ENCODE data around the gene MIAT.

MIAT gene

DNA sequence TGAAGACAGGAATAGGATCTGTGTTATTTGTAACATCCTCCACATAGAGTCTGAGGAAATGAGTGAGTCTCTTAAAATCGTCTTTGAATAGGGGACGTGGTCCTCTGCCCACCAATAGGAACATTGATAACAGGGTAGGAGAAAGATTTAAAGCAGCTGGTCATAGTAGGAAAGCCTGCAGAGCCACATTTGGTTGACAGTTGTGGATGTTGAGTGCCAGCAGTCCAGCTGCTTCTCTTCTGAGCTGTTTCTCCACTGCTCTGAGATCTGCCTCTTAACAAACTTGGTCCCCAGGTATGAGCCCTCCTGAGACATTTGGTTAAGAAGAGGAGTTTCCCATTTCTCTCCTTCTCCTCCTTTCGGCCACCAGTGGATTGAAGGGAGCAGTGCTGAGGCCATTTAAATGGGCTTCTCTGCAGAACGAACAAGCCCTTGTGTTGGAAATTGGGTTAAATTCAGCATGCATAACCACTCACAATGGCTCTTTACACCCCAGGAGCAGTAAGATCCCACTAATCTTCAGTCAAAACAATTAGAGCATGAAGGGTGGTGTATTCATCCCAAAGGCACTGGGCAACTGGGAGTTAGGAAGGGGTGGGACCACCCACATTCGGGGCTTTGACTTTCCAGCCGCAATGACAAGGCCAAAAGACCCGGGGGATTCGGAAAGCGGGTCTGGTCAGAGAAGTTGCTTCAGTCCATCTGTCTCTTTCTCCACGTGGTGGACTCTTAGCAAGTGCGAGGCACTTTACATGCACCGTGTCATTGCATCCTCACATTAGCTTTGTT lies 32.3 kb downstream of the MIAT start:
- no peak overlapping the region for H3K27ac ChIP-seq (replicated peaks; ENCODE audit: low read length)
- H2BK12ac ChIP-seq (ENCODE audit: low read length), result no peak overlapping the region
- H3K4me3 ChIP-seq (ENCODE audit: low read length in 2 of 2), result no peak overlapping the region
- no peak overlapping the region for H3K4ac ChIP-seq (ENCODE audit: low read length)
- no peak overlapping the region for H3K4me2 ChIP-seq (ENCODE audit: insufficient read depth, low read length, poor library complexity, severe bottlenecking)
- peaks cover 0 to 13% (median 0%) of the 10 kb centered on the region in 3 experiments for H3K27me3 ChIP-seq (ENCODE audit: control insufficient read depth in 3 of 3, insufficient read depth in 3 of 3, low read depth in 1 of 3, low read length in 3 of 3)
- H3K9me3 ChIP-seq (replicated peaks in 1 of 2; ENCODE audit: control insufficient read depth in 2 of 2, insufficient read depth in 1 of 2, low read depth in 1 of 2, low read length in 2 of 2), result peaks cover 1 to 2% of the 10 kb centered on the region in 2 donors
- H3K36me3 ChIP-seq (replicated peaks in 1 of 2; ENCODE audit: control insufficient read depth in 2 of 2, insufficient read depth in 2 of 2, low read length in 2 of 2), result no peaks in the 10 kb centered on the region
- WGBS, 2 donors (ENCODE audit: extremely low coverage in 2 of 2, insufficient read length in 2 of 2, insufficient replicate concordance in 1 of 2), result no CpG with 5 or more reads among the region's 12 CpGs
- H2BK120ac ChIP-seq (ENCODE audit: low read depth, low read length), result no peak overlapping the region
- no peak overlapping the region for H3K9ac ChIP-seq (ENCODE audit: low read depth, low read length, poor library complexity)
- no peak overlapping the region for H3K14ac ChIP-seq (ENCODE audit: low read length)
- peak overlapping the region; percentile 2 for H2AFZ ChIP-seq (ENCODE audit: low read length)
- no peak overlapping the region for H2BK5ac ChIP-seq (ENCODE audit: low read length)
- H4K8ac ChIP-seq (ENCODE audit: low read depth, low read length), result no peak overlapping the region
- peaks cover 4 to 6% of the 10 kb centered on the region in 2 donors for H3K4me1 ChIP-seq (ENCODE audit: control insufficient read depth in 2 of 2, insufficient read depth in 1 of 2, low read depth in 1 of 2, low read length in 2 of 2)
- no peaks in the 10 kb centered on the region for H3K79me1 ChIP-seq (ENCODE audit: low read depth, low read length)
- peak; percentile 48 for DNase-seq (ENCODE audit: low spot score)
- no peak overlapping the region for H3K18ac ChIP-seq (ENCODE audit: low read length)
- H2AK5ac ChIP-seq (ENCODE audit: low read depth, low read length), result no peak overlapping the region
- no peak overlapping the region for H2BK15ac ChIP-seq (ENCODE audit: low read length)
- H3K23ac ChIP-seq (ENCODE audit: low read depth, low read length, poor library complexity), result no peak overlapping the region
- H4K91ac ChIP-seq (ENCODE audit: low read depth, low read length, poor library complexity), result no peak overlapping the region

DNA sequence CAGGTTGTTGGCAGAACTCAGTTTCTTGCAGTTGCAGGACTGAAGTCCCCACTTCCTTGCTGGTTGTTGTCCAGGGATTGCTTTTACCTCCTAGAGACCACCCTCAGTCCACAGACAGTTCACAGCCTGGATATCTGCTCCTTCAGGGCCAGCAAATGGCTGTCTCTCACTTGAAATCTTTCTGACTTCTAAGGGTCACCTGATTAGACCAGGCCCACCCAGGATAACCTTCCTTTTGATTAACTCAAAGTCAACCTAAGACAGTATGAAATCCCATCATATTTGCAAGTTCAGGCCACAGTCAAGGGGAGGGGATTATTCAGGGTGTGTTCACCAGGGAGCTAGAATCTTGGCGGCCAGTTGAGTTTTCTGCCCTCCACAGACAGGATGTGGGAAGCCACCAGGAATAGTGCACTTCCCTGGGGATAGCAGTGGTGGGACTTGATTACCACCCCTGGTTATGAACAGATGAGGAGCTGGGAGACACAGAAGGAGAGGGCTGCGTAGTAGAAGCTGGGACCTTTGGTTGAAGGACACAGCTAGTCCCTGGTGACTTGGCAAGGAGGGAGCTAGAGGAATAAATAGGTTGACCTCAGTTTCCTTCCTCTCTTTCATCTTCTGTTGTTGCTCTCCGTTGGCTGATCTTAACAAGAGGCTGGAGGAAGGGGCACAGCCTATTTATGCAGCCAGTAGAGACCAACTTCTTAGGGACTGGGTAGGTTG lies 33.4 kb downstream of the MIAT start:
- Histone ChIP-seq H3K14ac (ENCODE audit: low read length) (no peak overlapping the region), H2BK5ac (ENCODE audit: low read length) (no peak overlapping the region), H3K9me3 (replicated peaks in 1 of 2; ENCODE audit: control insufficient read depth in 2 of 2, insufficient read depth in 1 of 2, low read depth in 1 of 2, low read length in 2 of 2) (peaks cover 2 to 4% of the 10 kb centered on the region in 2 donors), H2AFZ (ENCODE audit: low read length) (no peak overlapping the region), H2BK120ac (ENCODE audit: low read depth, low read length) (no peak overlapping the region), H3K36me3 (replicated peaks in 1 of 2; ENCODE audit: control insufficient read depth in 2 of 2, insufficient read depth in 2 of 2, low read length in 2 of 2) (no peaks in the 10 kb centered on the region), H4K8ac (ENCODE audit: low read depth, low read length) (no peak overlapping the region), H3K27ac (replicated peaks; ENCODE audit: low read length) (no peak overlapping the region), H2BK15ac (ENCODE audit: low read length) (no peak overlapping the region), H3K4me1 (ENCODE audit: control insufficient read depth in 2 of 2, insufficient read depth in 1 of 2, low read depth in 1 of 2, low read length in 2 of 2) (peaks cover 4 to 6% of the 10 kb centered on the region in 2 donors), H2BK12ac (ENCODE audit: low read length) (no peak overlapping the region), H3K4me3 (ENCODE audit: low read length in 2 of 2) (no peak overlapping the region), H3K18ac (ENCODE audit: low read length) (no peak overlapping the region), H3K27me3 (ENCODE audit: control insufficient read depth in 3 of 3, insufficient read depth in 3 of 3, low read depth in 1 of 3, low read length in 3 of 3) (peaks cover 0 to 13% (median 0%) of the 10 kb centered on the region in 3 experiments), H4K91ac (ENCODE audit: low read depth, low read length, poor library complexity) (no peak overlapping the region), H3K23ac (ENCODE audit: low read depth, low read length, poor library complexity) (no peak overlapping the region), H3K4ac (ENCODE audit: low read length) (no peak overlapping the region), H3K9ac (ENCODE audit: low read depth, low read length, poor library complexity) (no peak overlapping the region), H3K79me1 (ENCODE audit: low read depth, low read length) (no peaks in the 10 kb centered on the region), H3K4me2 (ENCODE audit: insufficient read depth, low read length, poor library complexity, severe bottlenecking) (no peak overlapping the region), H2AK5ac (ENCODE audit: low read depth, low read length) (no peak overlapping the region)
- no CpG with 5 or more reads among the region's 3 CpGs for WGBS, 2 donors (ENCODE audit: extremely low coverage in 2 of 2, insufficient read length in 2 of 2, insufficient replicate concordance in 1 of 2)
- no peak for DNase-seq (ENCODE audit: low spot score)

DNA sequence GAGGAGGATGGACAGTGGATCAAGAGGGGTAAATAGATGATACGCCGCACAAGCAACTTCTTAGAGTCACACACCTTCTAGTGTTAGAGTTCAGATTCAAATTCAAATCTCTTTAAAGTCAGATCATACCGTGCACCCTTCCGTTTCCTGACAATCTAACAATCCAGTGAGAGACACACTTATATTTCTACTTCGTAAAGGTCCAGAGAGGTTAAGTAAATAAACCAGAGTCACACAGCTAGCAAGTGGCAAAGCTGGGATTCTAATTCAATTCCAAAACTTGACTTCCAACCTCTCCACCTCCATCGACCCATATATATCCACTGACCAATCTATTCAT lies 34.0 kb downstream of the MIAT start:
- no peak overlapping the region for H4K91ac ChIP-seq (ENCODE audit: low read depth, low read length, poor library complexity)
- no peak overlapping the region for H3K14ac ChIP-seq (ENCODE audit: low read length)
- H3K18ac ChIP-seq (ENCODE audit: low read length), result no peak overlapping the region
- H2BK5ac ChIP-seq (ENCODE audit: low read length), result no peak overlapping the region
- H3K79me1 ChIP-seq (ENCODE audit: low read depth, low read length), result no peaks in the 10 kb centered on the region
- H3K23ac ChIP-seq (ENCODE audit: low read depth, low read length, poor library complexity), result no peak overlapping the region
- H2BK15ac ChIP-seq (ENCODE audit: low read length), result no peak overlapping the region
- H3K9me3 ChIP-seq (replicated peaks in 1 of 2; ENCODE audit: control insufficient read depth in 2 of 2, insufficient read depth in 1 of 2, low read depth in 1 of 2, low read length in 2 of 2), result peaks cover 2 to 4% of the 10 kb centered on the region in 2 donors
- no CpG with 5 or more reads among the region's 6 CpGs for WGBS, 2 donors (ENCODE audit: extremely low coverage in 2 of 2, insufficient read length in 2 of 2, insufficient replicate concordance in 1 of 2)
- no peaks in the 10 kb centered on the region for H3K36me3 ChIP-seq (replicated peaks in 1 of 2; ENCODE audit: control insufficient read depth in 2 of 2, insufficient read depth in 2 of 2, low read length in 2 of 2)
- no peak overlapping the region for H2AK5ac ChIP-seq (ENCODE audit: low read depth, low read length)
- H4K8ac ChIP-seq (ENCODE audit: low read depth, low read length), result no peak overlapping the region
- H3K4me1 ChIP-seq (ENCODE audit: control insufficient read depth in 2 of 2, insufficient read depth in 1 of 2, low read depth in 1 of 2, low read length in 2 of 2), result peaks cover 4 to 6% of the 10 kb centered on the region in 2 donors
- H2AFZ ChIP-seq (ENCODE audit: low read length), result no peak overlapping the region
- H3K4ac ChIP-seq (ENCODE audit: low read length), result no peak overlapping the region
- no peak overlapping the region for H2BK12ac ChIP-seq (ENCODE audit: low read length)
- H3K4me2 ChIP-seq (ENCODE audit: insufficient read depth, low read length, poor library complexity, severe bottlenecking), result no peak overlapping the region
- peaks cover 0 to 13% (median 0%) of the 10 kb centered on the region in 3 experiments for H3K27me3 ChIP-seq (ENCODE audit: control insufficient read depth in 3 of 3, insufficient read depth in 3 of 3, low read depth in 1 of 3, low read length in 3 of 3)
- no peak overlapping the region for H3K4me3 ChIP-seq (ENCODE audit: low read length in 2 of 2)
- H3K9ac ChIP-seq (ENCODE audit: low read depth, low read length, poor library complexity), result no peak overlapping the region
- DNase-seq (ENCODE audit: low spot score), result no peak
- no peak overlapping the region for H2BK120ac ChIP-seq (ENCODE audit: low read depth, low read length)
- H3K27ac ChIP-seq (replicated peaks; ENCODE audit: low read length), result no peak overlapping the region

GRCh38 chr22:26692215-26692614 lies 34.8 kb downstream of the MIAT start:
- H2BK15ac ChIP-seq (ENCODE audit: low read length), result no peak overlapping the region
- H3K9ac ChIP-seq (ENCODE audit: low read depth, low read length, poor library complexity), result no peak overlapping the region
- H3K27ac ChIP-seq (replicated peaks; ENCODE audit: low read length), result no peak overlapping the region
- no peak overlapping the region for H3K23ac ChIP-seq (ENCODE audit: low read depth, low read length, poor library complexity)
- peaks cover 0 to 13% (median 0%) of the 10 kb centered on the region in 3 experiments for H3K27me3 ChIP-seq (ENCODE audit: control insufficient read depth in 3 of 3, insufficient read depth in 3 of 3, low read depth in 1 of 3, low read length in 3 of 3)
- no peaks in the 10 kb centered on the region for H3K79me1 ChIP-seq (ENCODE audit: low read depth, low read length)
- no peak overlapping the region for H4K8ac ChIP-seq (ENCODE audit: low read depth, low read length)
- H2AK5ac ChIP-seq (ENCODE audit: low read depth, low read length), result no peak overlapping the region
- H3K4me3 ChIP-seq (ENCODE audit: low read length in 2 of 2), result no peak overlapping the region
- H3K14ac ChIP-seq (ENCODE audit: low read length), result no peak overlapping the region
- no peak overlapping the region for H2BK120ac ChIP-seq (ENCODE audit: low read depth, low read length)
- H4K91ac ChIP-seq (ENCODE audit: low read depth, low read length, poor library complexity), result no peak overlapping the region
- peaks cover 2 to 4% of the 10 kb centered on the region in 2 donors for H3K9me3 ChIP-seq (replicated peaks in 1 of 2; ENCODE audit: control insufficient read depth in 2 of 2, insufficient read depth in 1 of 2, low read depth in 1 of 2, low read length in 2 of 2)
- no peak overlapping the region for H3K18ac ChIP-seq (ENCODE audit: low read length)
- no peak overlapping the region for H2AFZ ChIP-seq (ENCODE audit: low read length)
- no peak overlapping the region for H3K4ac ChIP-seq (ENCODE audit: low read length)
- WGBS, 2 donors (ENCODE audit: extremely low coverage in 2 of 2, insufficient read length in 2 of 2, insufficient replicate concordance in 1 of 2), result no CpG with 5 or more reads among the region's 3 CpGs
- H3K36me3 ChIP-seq (replicated peaks in 1 of 2; ENCODE audit: control insufficient read depth in 2 of 2, insufficient read depth in 2 of 2, low read length in 2 of 2), result no peaks in the 10 kb centered on the region
- no peak overlapping the region for H3K4me2 ChIP-seq (ENCODE audit: insufficient read depth, low read length, poor library complexity, severe bottlenecking)
- no peak for DNase-seq (ENCODE audit: low spot score)
- H2BK5ac ChIP-seq (ENCODE audit: low read length), result no peak overlapping the region
- H2BK12ac ChIP-seq (ENCODE audit: low read length), result no peak overlapping the region
- H3K4me1 ChIP-seq (ENCODE audit: control insufficient read depth in 2 of 2, insufficient read depth in 1 of 2, low read depth in 1 of 2, low read length in 2 of 2), result peaks cover 4 to 6% of the 10 kb centered on the region in 2 donors

All from neuronal stem cell (in vitro differentiated cells).